NCI-H128 (cell line): ENCODE data around the gene HOXC12.

Experiments
- DNase-seq: peaks from one replicate; lab custom pipeline; 2025; ENCODE audit not compliant: unreplicated experiment; lab: John Stamatoyannopoulos, UW

HOXC12 gene

DNA sequence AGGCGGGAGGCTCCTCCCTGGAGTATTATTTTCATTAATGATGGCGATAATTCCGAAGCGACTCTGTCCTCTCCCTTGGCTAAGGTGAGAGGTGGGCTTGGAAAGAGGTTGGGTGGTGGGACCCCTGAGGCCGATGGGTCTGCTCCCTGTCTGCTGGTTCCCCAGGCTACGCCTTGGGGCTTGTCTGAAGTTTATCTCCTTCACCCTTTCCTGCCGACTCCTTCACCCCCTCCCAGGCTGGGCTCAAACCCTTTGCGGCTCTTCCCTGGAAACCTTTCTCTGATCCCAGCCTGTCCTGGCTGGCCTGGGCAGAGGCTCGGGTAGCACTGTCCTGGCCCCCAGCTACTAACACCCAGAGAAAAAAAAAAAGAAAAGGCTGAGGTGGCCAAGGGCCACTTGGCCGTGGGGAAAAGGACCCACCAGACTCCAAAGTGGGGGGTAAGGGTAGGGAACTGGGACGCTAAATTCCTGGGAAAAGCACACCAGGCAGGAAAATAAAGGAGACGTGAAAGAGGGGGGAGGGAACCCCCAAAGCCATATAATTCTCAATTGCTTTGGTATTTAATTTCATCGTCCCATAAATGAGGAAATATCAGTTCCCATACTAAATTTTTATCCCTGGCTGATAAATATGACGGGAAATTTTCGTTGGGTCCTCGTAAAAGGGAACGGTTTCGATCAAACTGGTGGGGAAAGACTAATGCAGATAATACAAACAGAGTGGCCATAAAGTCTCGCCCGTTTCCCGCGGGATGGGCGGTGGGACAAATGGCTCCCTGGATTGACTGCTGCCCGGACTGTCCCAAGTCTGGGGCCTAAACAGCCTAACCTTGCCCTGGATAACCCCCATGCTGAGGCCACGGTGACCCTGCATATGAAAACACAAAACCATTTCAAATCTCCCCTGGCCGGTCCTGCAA lies 28.2 kb downstream of the HOXC12 start:
- no peak for DNase-seq

DNA sequence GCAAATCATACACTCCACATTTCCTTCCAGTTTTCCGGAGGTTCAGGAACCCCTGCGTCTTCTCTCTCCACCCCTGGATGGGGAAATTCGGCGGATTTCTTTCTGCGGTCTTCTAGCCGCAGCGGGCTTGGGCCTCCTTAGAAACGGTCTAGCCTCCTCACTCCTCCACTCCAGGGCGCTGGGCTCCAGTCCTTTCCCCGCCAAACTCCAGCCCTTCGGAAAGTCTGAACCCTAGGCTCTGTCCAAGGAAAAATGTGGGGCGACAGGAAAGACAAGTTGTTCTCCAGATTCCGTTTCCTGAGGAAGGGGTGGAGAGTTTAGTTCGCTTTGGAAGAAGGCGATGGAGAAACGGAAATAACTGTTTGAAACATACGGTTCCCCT lies 28.9 kb downstream of the HOXC12 start:
- DNase-seq: no peak

DNA sequence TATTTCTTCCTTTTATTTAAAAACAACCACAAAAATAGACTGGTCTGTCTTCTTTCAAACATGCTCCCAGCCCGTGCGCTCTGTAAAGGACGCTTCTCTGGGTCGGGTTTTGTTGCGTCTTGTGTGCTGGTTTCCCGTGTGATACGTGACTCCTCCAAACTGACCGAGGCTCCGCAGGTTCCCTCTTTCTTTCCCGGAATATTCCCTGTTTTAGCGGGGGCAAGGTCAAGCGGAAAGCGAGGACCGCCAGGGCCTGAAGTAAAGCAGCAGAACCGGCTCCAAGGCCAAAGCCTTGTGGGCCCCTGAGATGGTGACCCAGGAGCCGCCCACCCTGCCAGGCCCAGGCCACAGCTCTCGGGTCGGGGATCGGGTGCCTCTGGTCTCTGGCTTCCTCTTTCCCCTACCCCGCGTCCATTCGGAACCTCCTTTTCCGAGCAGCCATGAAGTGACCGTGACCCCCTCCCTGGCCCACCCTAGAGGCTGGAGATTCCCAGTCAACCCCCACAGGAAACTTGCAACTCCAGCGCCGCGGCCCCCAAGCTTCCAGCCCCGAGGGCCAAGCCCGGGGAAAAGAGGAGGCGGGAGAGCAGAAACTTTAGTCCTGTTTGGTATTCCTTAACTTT lies 29.4 kb downstream of the HOXC12 start:
- no peak for DNase-seq

DNA sequence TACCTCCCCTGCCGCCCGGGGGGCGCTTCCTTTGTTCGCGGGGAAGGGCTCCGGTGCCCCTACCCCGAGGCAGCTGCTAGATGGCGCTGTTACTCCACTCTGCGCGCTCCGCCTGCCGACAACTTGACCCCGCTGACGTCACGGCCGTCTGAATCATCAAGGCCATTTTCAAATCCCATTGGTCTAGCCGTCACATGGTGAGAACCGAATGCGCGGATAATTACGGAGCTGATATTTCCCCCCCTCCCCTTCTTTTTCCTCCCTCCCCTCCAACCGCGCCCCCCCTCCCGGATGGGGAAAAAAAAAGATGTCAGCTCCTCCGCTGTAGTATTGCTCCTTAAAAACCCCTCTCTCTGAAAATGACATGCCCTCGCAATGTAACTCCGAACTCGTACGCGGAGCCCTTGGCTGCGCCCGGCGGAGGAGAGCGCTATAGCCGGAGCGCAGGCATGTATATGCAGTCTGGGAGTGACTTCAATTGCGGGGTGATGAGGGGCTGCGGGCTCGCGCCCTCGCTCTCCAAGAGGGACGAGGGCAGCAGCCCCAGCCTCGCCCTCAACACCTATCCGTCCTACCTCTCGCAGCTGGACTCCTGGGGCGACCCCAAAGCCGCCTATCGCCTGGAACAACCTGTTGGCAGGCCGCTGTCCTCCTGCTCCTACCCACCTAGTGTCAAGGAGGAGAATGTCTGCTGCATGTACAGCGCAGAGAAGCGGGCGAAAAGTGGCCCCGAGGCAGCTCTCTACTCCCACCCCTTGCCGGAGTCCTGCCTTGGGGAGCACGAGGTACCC lies 30.4 kb downstream of the HOXC12 start, which contains the start of gene HOXC10:
TSS of gene HOXC10 (plus strand) at position 246 of the 791 bp plus-strand sequence. CDS start at position 360, 114 bp downstream.
- DNase-seq: no peak

DNA sequence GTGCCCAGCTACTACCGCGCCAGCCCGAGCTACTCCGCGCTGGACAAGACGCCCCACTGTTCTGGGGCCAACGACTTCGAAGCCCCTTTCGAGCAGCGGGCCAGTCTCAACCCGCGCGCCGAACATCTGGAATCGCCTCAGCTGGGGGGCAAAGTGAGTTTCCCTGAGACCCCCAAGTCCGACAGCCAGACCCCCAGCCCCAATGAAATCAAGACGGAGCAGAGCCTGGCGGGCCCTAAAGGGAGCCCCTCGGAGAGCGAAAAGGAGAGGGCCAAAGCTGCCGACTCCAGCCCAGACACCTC lies 30.9 kb downstream of the HOXC12 start:
- DNase-seq: no peak

DNA sequence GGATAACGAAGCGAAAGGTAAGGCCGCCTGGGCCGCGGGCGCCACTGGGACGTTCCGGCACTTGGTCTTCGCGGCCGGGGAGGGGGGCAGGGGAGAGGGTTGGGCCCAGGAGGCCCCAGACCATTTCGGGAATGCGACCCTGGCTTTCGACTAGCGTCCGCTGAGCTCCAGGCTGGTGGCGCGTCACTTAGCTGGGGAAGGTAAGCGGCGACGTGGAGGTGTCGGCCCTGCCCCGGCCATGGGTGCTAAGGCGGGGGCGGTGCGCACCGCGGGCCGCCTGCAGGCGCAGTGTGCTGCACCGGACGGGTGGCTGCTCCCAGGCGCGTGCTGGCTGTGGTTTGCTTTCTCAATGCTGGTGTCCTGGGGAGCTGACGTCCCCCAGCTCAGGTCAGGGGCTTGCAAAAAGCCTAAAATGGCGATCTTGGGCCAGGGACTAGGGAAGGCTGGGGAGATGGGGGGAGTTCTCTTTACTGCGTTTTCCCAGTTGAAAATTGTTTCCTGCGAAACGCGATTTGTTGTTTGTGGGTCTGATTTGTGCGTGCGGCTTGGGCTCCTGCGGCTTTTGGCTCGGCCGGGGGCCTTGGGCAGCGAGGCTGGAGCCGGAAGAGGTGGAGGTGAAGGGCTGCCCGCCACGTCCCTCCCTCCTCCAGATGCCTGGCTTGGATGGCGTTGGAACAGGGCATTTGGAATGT lies 31.4 kb downstream of the HOXC12 start:
- no peak for DNase-seq

DNA sequence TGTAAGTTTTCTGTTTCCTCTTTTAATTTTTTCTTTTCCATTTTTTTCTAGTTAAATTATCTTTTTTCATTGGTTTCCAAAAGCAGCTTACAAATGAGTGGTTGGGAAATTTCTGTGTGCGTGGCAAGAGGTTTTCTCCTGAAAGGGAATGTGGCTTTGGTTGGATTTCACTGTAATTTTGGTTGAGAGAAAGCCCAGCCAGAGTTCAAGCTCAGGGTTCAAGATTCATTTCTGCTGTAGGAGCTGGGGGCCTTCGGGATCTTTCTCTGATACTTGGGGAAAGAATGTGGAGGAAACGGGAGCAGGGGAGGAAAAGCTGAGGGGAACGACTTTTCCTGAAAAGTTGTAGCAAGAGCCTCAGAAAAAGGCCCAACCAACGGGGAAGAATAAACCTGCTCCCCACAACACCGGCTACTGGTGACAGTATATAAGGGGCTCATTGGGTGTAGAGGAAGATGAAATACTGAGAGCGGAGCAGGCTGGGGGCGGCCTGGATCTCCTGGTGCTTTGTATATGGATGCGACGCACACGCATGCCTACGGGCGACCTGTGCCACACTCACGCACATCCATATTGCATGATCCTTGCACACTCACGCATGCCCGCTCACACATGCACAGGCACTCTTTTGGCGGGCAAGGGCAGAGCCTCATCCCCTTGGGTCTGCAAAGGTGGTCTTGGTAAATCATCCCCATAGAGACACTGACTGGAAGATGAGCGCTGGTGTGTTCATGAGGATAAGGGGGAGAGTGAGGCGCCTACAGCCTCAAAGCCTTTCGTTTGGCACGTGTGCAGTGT lies 32.2 kb downstream of the HOXC12 start:
- no peak for DNase-seq

DNA sequence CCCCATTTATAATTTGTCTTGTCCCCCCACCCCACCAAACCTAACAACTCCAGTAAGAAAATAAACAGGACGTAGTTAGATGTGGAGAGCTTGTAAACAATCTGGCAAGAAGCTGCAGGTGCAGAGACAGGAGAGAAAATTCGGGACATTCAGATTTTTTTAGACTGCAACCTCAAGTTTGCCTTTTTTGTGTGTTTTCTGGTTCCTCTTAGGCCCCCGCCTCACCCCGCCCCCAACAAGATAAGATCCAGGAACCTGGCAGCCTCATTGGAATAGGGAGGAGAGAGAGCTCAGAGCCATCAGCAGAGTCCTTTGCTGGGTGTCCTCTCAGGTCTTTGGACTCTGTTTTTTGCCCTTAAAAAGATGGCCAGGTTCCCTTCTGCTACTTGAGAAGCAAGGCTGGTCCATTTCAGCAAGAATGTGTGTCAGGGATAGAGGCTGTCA lies 33.1 kb downstream of the HOXC12 start:
- no peak for DNase-seq

DNA sequence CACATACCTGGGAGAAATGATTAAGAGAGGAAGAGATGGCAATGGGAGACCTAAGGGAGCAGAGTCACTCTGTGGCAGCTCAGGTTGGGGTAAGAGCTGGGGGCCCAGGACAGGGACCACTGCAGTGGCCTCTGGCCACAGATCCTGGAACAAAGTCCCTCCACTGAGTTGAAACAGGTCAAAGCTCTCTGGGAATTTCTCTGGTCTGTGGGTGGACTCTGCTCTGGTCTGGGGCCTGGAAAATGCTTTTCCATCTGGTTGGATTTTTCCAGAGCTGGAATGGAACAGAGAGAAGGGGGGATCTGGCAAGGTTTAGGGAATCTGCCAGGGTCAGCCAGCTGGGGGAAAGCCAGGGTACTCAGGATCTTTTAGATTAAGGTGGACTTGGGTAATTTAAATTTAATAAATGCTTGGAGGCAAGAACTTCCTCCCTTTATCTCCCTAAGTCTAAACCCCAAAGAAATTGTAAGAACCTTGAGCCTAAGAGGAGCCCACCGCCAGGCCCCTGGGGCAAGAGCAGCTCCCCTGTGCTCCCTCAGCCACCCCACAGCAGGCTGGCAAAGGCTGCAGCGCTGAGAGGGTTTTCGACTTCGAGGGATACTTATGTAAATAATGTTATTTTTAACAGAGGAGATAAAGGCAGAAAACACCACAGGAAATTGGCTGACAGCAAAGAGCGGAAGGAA lies 34.0 kb downstream of the HOXC12 start:
- no peak for DNase-seq

DNA sequence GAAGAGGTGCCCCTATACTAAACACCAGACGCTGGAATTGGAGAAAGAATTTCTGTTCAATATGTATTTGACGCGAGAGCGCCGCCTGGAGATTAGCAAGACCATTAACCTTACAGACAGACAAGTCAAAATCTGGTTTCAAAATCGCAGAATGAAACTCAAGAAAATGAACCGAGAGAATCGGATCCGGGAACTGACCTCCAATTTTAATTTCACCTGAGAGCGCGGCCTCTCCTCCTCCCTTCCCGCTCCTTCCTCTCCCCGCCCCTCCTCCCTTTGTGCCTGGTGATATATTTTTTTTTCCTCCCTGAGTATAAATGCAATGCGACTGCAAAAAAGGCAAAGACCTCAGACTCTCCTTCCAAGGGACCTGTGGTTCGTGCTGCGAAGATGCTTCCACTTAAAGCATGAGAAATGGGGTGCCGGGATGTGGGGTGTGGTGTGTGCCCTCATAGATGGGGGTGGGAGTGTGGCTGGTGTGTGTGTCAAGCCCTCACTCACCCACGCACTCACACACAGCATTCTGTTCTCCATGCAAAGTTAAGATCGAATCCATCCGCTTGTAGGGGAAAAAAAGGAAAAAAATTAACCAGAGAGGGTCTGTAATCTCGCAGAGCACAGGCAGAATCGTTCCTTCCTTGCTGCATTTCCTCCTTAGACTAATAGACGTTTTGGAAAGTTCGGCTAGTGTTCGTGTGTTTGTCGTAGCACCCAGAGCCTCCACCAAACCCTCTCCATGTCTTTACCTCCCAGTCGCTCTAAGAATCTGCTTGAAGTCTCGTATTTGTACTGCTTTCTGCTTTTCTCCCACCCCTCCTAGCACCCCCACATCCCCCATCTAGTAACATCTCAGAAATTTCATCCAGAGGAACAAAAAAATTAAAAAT lies 34.8 kb downstream of the HOXC12 start:
- DNase-seq: no peak

DNA sequence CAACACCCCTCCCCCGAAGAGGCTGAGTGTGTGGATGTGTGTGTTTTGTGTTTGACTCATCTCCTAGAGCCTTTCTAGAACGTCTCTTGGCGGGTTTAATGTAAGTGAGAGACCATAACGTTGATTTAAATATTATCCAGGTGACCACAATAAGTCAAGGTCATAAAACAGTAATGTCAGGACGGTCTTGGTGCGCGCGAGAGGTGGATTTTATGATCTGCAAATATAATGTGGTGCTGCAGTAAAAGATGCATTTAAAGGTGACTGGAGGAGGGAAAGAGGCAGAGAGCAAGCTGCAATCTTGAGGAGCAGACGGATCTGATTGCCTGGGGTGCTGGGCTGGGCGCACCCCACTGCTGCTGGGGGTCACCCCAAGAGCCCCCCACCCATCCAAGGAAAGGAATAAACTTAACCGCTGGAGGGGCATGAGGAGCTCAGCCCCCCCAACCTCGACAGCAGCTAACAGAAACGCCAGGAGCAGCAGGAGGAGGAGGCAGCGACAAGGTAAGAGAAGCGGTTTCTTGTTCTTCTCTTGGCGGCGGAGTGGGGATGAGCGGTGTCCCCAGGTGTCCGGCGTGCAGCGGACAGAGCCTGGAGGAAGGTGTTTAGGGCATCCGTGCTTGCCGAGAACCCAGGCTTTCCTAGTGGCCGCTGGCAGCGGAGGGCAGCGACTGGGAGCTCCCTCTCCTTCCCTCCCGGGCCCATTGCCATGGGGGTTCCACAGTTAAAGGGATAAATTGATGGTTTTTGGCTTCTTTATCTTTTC lies 35.8 kb downstream of the HOXC12 start:
- DNase-seq: no peak

DNA sequence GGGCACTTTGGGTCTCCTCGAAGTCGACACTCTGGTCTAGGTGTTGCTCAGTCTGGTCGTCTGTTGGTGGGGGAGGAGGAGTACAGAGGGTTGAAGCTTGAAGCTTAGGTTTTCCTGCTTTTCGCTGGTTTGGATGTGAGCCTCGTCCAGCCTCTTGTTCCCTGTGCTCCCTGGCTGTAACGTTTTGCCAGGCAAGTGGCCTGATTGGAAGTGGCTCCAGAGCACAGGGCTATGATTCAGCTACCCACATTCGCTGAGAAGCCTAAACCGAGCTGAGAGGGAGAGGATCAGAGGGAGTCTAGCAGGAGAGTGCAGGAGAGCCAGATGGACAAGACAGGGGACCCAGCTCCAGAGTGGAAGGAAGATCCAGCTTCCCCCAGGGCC lies 36.4 kb downstream of the HOXC12 start:
- DNase-seq: no peak

DNA sequence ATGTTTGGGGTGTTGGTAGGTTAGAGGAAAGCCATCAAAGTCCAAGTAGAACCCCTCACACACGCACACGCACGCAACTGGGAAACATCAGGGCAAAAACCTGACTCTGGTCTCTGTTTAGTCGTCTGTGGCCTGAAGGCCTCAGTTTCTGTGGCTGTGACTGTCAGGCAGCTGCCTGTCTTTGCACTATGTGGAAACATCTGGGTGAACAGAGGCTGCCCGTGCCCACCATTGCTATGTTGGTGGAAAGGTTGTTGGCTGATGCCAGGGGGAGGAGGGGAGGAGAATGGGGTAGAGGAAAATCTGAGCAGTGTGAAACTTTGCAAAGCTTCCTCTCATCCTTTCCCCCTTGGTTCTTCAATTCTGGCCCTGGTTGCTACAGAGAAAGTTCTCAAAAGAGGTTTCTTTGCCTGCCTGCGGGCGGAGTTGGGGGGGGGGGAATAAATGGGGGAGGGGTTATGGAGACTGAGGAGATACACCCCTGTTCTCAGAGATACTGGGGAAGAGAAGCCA lies 37.7 kb downstream of the HOXC12 start:
- no peak for DNase-seq

DNA sequence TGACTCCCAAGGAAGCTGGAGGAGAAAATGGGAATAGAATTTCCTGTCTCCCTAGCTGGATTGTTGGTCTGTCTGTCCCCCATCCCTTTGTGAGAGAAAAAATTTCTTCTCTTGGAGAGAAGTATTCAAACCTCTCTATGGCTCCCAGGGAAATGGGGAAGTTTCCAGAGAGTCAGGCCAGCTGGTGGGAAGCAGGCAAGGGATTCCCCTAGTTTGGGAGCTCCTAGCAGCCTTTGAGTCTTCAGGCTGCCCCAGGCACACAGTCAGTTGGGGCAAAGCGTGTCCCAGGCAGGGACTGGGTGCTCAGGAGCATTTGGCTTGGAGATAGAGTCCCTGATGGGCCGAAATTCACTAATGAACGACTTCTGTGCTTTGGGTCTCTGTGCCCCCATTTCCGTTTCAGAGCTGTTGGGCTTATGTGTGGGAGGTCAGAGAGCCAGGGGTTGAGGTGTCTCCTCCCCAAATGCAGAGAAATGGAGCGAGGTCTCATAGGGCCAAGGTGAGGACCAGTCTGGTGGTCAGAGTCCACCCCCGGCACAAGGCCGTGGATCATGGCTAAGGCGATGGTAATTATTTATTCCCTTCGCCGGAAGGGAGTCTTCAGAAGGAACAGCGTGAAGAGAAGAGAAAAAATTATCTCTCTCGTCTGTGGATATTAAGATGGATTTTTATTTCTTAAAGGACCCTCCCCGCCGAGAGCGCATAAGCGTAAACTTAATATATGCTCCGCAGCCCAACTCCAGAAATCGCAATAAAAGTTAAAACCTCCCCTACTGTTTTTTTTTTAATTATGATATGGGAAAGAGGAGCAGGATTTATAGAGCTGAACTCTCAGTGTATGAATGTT lies 38.7 kb downstream of the HOXC12 start:
- no peak for DNase-seq

DNA sequence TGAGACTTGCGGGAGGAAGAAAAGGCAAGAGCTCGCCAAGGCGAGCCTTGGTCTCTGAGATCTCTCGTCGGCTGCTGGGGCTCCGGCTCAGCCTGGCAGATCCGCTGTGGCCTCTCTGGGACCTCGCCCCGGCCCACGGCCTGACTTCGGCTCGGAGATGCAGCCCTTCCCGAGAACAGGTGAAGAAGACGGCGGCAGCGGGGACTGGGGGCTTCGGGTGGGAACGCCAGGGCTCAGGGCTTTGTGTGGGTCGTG lies 39.2 kb downstream of the HOXC12 start:
- no peak for DNase-seq

DNA sequence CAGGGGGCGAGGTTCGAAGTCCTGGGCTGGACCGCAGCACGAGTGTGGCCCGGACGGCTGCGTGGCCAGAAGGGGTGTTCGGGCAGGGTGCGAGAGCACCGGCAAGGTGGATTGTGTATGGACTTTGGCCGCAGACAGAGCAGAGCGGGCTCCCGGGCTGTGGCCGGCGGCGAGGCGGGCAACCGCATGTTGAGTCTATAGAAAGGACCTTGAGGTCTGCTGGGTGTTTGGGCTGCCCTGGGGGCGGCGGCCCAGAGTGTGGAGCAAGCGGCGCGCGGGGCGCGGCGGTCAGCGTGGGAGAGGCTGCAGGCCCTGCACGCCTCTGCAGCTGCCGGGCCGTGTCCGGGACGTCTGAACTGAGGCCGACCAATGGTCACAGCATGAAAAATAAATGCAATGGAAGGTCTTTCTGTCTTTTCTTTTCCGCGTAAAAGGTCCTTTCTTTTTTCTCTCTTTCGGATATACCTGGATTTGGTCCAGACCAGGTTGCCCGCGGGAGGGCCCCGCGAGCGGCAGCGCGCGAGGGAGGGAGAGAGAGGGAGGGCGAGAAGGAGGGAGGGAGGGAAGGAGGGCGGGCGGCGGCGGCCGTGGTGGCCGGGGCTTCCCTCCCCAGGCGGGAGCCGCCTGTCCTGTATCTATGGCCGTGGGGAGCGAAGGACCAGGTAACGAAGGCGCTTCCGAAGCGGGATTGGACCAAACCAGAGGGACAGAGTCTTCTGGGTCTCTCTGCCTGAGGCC lies 39.7 kb downstream of the HOXC12 start:
- no peak for DNase-seq

DNA sequence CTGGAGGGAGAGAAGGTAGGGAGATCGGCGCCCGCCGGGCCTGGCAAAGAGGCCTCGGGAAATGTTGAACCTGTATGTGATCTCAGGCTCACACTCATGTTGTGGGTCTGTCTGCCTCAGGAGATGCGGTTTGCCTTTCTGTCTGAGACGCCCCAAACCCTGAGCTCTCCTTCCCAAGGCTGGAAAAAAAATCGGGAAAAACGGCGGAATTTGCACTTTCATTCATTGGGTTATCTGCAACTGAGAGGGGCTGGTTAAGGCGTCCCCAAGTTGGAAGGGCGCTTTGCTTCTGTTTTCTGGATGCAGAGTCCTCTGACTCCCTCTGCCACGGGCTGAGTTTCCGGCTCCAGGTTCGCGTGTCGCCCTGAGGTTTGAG lies 40.3 kb downstream of the HOXC12 start:
- no peak for DNase-seq
